HEK293 (cell line): ENCODE results near the gene SAP30L.

ENCODE experiments used
- CTCF ChIA-PET: fragments of 350-600 bp; formaldehyde crosslinking; extraction: SDS; loops from one replicate; lab custom pipeline; 2021; ENCODE audit warnings: antibody characterized with exemption; lab: Yijun Ruan, JAX
- POLR2A ChIA-PET: fragments of 300-600 bp; formaldehyde crosslinking; extraction: SDS; loops from one replicate; lab custom pipeline; 2020; ENCODE audit warnings: antibody characterized with exemption, inconsistent platforms; lab: Yijun Ruan, JAX
- H3K27ac ChIP-seq: fragments of 200-500 bp; sonication (Bioruptor generic); 2 replicates; pipeline ENCODE4 v1.5.1; 2014; ENCODE audit warnings: low read depth, low read length, control low read depth, inconsistent platforms; ENCODE audit errors: extremely low read depth
- H3K36me3 ChIP-seq, 2 experiments: fragments of 200-500 bp in 1 of 2; sonication (Bioruptor generic) in 1 of 2; 1 replicate in 1 of 2; 2 replicates in 1 of 2; pipeline ENCODE4 v1.5.1; 2014 to 2017; ENCODE audit warnings: inconsistent platforms in 2 of 2, low read length in 2 of 2; ENCODE audit not compliant: control insufficient read depth in 2 of 2, insufficient read depth in 1 of 2
- H3K4me1 ChIP-seq: fragments of 200-500 bp; sonication (Bioruptor generic); 2 replicates; pipeline ENCODE4 v1.5.1; 2014; ENCODE audit warnings: mild to moderate bottlenecking, low read length, inconsistent platforms; ENCODE audit not compliant: control insufficient read depth, insufficient read depth
- H3K4me3 ChIP-seq: 2 replicates; pipeline ENCODE4 v1.5.1; 2011; ENCODE audit warnings: low read depth, mild to moderate bottlenecking, control low read depth, low read length, moderate library complexity
- H3K9me3 ChIP-seq: fragments of 200-500 bp; sonication (Bioruptor generic); 2 replicates; pipeline ENCODE4 v1.5.1; 2014; ENCODE audit warnings: low read depth, low read length, inconsistent platforms; ENCODE audit not compliant: control insufficient read depth, insufficient read depth
- EGR2 ChIP-seq: fragments of 450-650 bp; formaldehyde crosslinking; IDR thresholded peaks from 2 replicates; pipeline ENCODE4 v1.5.1; 2016; ENCODE audit warnings: low read depth, missing biosample characterization, missing genetic modification characterization
- GLI2 ChIP-seq: fragments of 450-650 bp; formaldehyde crosslinking; IDR thresholded peaks from 2 replicates; pipeline ENCODE4; 2017; ENCODE audit warnings: missing biosample characterization, missing genetic modification characterization, low read depth, borderline replicate concordance
- GLIS1 ChIP-seq: fragments of 450-650 bp; formaldehyde crosslinking; IDR thresholded peaks from 2 replicates; pipeline ENCODE4 v1.5.1; 2016; ENCODE audit warnings: missing biosample characterization, missing genetic modification characterization
- GLIS2 ChIP-seq: fragments of 450-650 bp; formaldehyde crosslinking; IDR thresholded peaks from 2 replicates; pipeline ENCODE4 v1.5.1; 2016; ENCODE audit warnings: missing biosample characterization, missing genetic modification characterization
- KLF7 ChIP-seq: fragments of 450-650 bp; formaldehyde crosslinking; IDR thresholded peaks from 2 replicates; pipeline ENCODE4 v1.5.1; 2016; ENCODE audit warnings: missing biosample characterization, missing genetic modification characterization, borderline replicate concordance
- PATZ1 ChIP-seq: fragments of 450-650 bp; formaldehyde crosslinking; IDR thresholded peaks from 2 replicates; pipeline ENCODE4 v1.5.1; 2016; ENCODE audit warnings: missing biosample characterization, missing genetic modification characterization
- PBX3 ChIP-seq: sonication (generic); formaldehyde crosslinking; IDR thresholded peaks from 2 replicates; pipeline ENCODE4 v1.8.1; 2022; ENCODE audit warnings: mild to moderate bottlenecking, moderate library complexity, missing genetic modification reagents
- PRDM1 ChIP-seq: fragments of 450-650 bp; formaldehyde crosslinking; IDR thresholded peaks from 2 replicates; pipeline ENCODE4; 2016; ENCODE audit warnings: missing biosample characterization, missing genetic modification characterization
- SALL2 ChIP-seq: fragments of 450-650 bp; formaldehyde crosslinking; IDR thresholded peaks from 2 replicates; pipeline ENCODE4 v1.5.0; 2017; ENCODE audit warnings: missing biosample characterization, mild to moderate bottlenecking, missing genetic modification characterization, borderline replicate concordance
- SETDB1 ChIP-seq: IDR thresholded peaks from one replicate; pipeline ENCODE4 v1.6.1; 2017; ENCODE audit warnings: mild to moderate bottlenecking, low read length, moderate library complexity, mixed read lengths; ENCODE audit not compliant: insufficient read length
- WT1 ChIP-seq: fragments of 450-650 bp; formaldehyde crosslinking; IDR thresholded peaks from 2 replicates; pipeline ENCODE4 v1.5.1; 2016; ENCODE audit warnings: missing biosample characterization, missing genetic modification characterization
- YY2 ChIP-seq: fragments of 450-650 bp; formaldehyde crosslinking; IDR thresholded peaks from 2 replicates; pipeline ENCODE4 v1.5.1; 2016; ENCODE audit warnings: missing biosample characterization, missing genetic modification characterization
- ZNF223 ChIP-seq: fragments of 450-650 bp; formaldehyde crosslinking; IDR thresholded peaks from 2 replicates; pipeline ENCODE4 v1.5.1; 2016; ENCODE audit warnings: missing biosample characterization, missing genetic modification characterization
- ZNF24 ChIP-seq: fragments of 450-650 bp; formaldehyde crosslinking; IDR thresholded peaks from 2 replicates; pipeline ENCODE4 v1.5.1; 2016; ENCODE audit warnings: missing biosample characterization, missing genetic modification characterization
- ZNF423 ChIP-seq: fragments of 450-650 bp; formaldehyde crosslinking; IDR thresholded peaks from 2 replicates; pipeline ENCODE4 v1.5.1; 2016; ENCODE audit warnings: missing biosample characterization, missing genetic modification characterization
- ZNF558 ChIP-seq: fragments of 450-650 bp; formaldehyde crosslinking; IDR thresholded peaks from 2 replicates; pipeline ENCODE4 v1.5.1; 2016; ENCODE audit warnings: missing biosample characterization, missing genetic modification characterization
- ZNF585B ChIP-seq: fragments of 450-650 bp; formaldehyde crosslinking; IDR thresholded peaks from 2 replicates; pipeline ENCODE4 v1.5.1; 2016; ENCODE audit warnings: missing biosample characterization, missing genetic modification characterization
- ZNF629 ChIP-seq: fragments of 450-650 bp; formaldehyde crosslinking; IDR thresholded peaks from 2 replicates; pipeline ENCODE4 v1.5.1; 2017; ENCODE audit warnings: missing biosample characterization, missing genetic modification characterization
- ZNF660 ChIP-seq: fragments of 450-650 bp; IDR thresholded peaks from 2 replicates; pipeline ENCODE4 v1.5.1; 2018; ENCODE audit warnings: missing biosample characterization, mild to moderate bottlenecking, missing genetic modification characterization
- ZNF692 ChIP-seq: fragments of 450-650 bp; formaldehyde crosslinking; IDR thresholded peaks from 2 replicates; pipeline ENCODE4 v1.5.1; 2016; ENCODE audit warnings: missing biosample characterization, missing genetic modification characterization
- ZNF830 ChIP-seq: fragments of 450-650 bp; IDR thresholded peaks from 2 replicates; pipeline ENCODE4 v1.5.0; 2018; ENCODE audit warnings: missing biosample characterization, missing genetic modification characterization, low read depth, mild to moderate bottlenecking, moderate library complexity
- ZSCAN30 ChIP-seq: fragments of 450-650 bp; IDR thresholded peaks from 2 replicates; pipeline ENCODE4 v1.5.1; 2018; ENCODE audit warnings: missing biosample characterization, mild to moderate bottlenecking, missing genetic modification characterization, moderate library complexity
- TF ChIP-seq, protein P1 (sequence below): fragments of 450-650 bp; formaldehyde crosslinking; IDR thresholded peaks from 2 replicates; pipeline ENCODE4 v1.5.1; 2016; ENCODE audit warnings: missing biosample characterization, missing genetic modification characterization
- TF ChIP-seq, protein P2 (sequence below): fragments of 450-650 bp; formaldehyde crosslinking; IDR thresholded peaks from 2 replicates; pipeline ENCODE4 v1.5.1; 2017; ENCODE audit warnings: missing biosample characterization, missing genetic modification characterization

Gene SAP30L

DNA sequence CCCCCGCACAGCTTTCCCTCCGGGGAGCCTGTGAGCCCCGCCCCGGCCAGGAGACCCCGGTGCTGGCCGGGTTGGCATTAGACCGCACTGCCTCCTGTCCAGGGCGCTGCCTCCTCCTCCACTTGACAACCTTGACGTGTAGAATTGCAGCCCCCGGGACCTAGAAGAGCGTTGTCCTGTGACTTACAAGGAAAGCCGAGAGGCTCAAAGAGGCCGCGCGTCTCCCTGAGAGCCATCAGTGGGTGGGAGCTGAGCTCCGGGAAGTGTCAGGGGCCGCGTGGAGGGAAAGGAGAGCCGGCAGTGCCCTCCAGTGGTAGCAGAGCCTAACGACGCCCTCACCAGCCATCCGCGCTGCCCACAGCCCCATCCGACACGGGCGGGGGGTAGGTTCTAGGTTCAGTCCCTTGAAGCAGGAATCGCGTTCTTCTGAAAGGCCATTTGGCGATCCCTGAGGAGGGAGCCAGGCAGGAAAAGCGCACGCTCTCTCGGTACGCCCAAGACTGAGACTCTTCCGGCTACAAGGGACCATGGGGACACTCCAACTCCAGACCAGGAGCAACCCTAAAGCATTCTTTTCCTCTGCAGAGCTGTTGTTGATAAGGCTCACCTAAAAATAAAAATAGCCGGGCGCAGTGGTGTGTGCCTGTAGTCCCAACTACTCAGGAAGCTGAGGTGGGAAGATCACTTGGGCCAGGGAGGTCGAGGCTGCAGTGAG is 40.6 kb upstream of the SAP30L start:
- POLR2A ChIA-PET: interaction anchor here (0.7 to 2.3 kb wide), 3 partner anchors 215 to 333 kb away, joined by 3 to 10 read pairs (median 6); partner anchors contain the start of gene GALNT10
- no peaks in the 10 kb centered on the region for H3K36me3 ChIP-seq
- TF ChIP-seq ZNF24 (tag by site-specific recombination) (peak; percentile 50; the same call in 1 of the 2 replicates), ZNF558 (tag by site-specific recombination) (no peak), ZNF692 (tag by site-specific recombination) (no peak), ZNF423 (peak; percentile 79; the same call in 1 of the 2 replicates), ZNF223 (tag by site-specific recombination) (no peak), PBX3 (CRISPR knock-in tag) (no peak), GLI2 (no peak), GLIS2 (peak; percentile 88), KLF7 (tag by site-specific recombination) (0 out of 2 replicates have a peak, but pooled peaks have one; percentile 49), SALL2 (tag by site-specific recombination) (no peak), PRDM1 (tag by site-specific recombination) (no peak), YY2 (tag by site-specific recombination) (no peak), GLIS1 (tag by site-specific recombination) (peak; percentile 70), ZNF585B (tag by site-specific recombination) (peak; percentile 40; the same call in 1 of the 2 replicates), WT1 (tag by site-specific recombination) (no peak), ZNF660 (0 out of 2 replicates have a peak, but pooled peaks have one; percentile 27), ZSCAN30 (tag by site-specific recombination) (peak; percentile 78; the same call in 1 of the 2 replicates), SETDB1 (no peak), ZNF830 (tag by site-specific recombination) (no peak), EGR2 (peak; percentile 53; the same call in 1 of the 2 replicates), PATZ1 (tag by site-specific recombination) (peak; percentile 72), ZNF629 (tag by site-specific recombination) (peak; percentile 27; the same call in 1 of the 2 replicates)
- TF ChIP-seq, protein P1, sequence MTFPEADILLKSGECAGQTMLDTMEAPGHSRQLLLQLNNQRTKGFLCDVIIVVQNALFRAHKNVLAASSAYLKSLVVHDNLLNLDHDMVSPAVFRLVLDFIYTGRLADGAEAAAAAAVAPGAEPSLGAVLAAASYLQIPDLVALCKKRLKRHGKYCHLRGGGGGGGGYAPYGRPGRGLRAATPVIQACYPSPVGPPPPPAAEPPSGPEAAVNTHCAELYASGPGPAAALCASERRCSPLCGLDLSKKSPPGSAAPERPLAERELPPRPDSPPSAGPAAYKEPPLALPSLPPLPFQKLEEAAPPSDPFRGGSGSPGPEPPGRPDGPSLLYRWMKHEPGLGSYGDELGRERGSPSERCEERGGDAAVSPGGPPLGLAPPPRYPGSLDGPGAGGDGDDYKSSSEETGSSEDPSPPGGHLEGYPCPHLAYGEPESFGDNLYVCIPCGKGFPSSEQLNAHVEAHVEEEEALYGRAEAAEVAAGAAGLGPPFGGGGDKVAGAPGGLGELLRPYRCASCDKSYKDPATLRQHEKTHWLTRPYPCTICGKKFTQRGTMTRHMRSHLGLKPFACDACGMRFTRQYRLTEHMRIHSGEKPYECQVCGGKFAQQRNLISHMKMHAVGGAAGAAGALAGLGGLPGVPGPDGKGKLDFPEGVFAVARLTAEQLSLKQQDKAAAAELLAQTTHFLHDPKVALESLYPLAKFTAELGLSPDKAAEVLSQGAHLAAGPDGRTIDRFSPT: no peak
- TF ChIP-seq, protein P2, sequence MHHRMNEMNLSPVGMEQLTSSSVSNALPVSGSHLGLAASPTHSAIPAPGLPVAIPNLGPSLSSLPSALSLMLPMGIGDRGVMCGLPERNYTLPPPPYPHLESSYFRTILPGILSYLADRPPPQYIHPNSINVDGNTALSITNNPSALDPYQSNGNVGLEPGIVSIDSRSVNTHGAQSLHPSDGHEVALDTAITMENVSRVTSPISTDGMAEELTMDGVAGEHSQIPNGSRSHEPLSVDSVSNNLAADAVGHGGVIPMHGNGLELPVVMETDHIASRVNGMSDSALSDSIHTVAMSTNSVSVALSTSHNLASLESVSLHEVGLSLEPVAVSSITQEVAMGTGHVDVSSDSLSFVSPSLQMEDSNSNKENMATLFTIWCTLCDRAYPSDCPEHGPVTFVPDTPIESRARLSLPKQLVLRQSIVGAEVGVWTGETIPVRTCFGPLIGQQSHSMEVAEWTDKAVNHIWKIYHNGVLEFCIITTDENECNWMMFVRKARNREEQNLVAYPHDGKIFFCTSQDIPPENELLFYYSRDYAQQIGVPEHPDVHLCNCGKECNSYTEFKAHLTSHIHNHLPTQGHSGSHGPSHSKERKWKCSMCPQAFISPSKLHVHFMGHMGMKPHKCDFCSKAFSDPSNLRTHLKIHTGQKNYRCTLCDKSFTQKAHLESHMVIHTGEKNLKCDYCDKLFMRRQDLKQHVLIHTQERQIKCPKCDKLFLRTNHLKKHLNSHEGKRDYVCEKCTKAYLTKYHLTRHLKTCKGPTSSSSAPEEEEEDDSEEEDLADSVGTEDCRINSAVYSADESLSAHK: 0 out of 2 replicates have a peak, but pooled peaks have one; percentile 8

More for the DNA sequence above, 40.6 kb upstream of the SAP30L start:
- CTCF ChIA-PET: interaction anchor here (0.6 to 5.6 kb wide), 55 partner anchors 11 to 440 kb away, joined by 3 to 96 read pairs (median 4); partner anchors contain the start of gene GALNT10
- no peak overlapping the region; the same call in 1 of the 2 replicates for H3K4me3 ChIP-seq
- no peaks in the 10 kb centered on the region for H3K4me1 ChIP-seq
- H3K9me3 ChIP-seq: no peaks in the 10 kb centered on the region
- H3K27ac ChIP-seq: no peak overlapping the region
